ENCODE results near the gene LAMTOR5.
A peak's percentile ranks its signal among the peaks of the same experiment; 100 is the strongest.
"Not testable (repeated sequence)": the region's sequence is repeated elsewhere in the genome, so short reads cannot be mapped to it uniquely, and the experiment has no call there.

LAMTOR5 gene

DNA sequence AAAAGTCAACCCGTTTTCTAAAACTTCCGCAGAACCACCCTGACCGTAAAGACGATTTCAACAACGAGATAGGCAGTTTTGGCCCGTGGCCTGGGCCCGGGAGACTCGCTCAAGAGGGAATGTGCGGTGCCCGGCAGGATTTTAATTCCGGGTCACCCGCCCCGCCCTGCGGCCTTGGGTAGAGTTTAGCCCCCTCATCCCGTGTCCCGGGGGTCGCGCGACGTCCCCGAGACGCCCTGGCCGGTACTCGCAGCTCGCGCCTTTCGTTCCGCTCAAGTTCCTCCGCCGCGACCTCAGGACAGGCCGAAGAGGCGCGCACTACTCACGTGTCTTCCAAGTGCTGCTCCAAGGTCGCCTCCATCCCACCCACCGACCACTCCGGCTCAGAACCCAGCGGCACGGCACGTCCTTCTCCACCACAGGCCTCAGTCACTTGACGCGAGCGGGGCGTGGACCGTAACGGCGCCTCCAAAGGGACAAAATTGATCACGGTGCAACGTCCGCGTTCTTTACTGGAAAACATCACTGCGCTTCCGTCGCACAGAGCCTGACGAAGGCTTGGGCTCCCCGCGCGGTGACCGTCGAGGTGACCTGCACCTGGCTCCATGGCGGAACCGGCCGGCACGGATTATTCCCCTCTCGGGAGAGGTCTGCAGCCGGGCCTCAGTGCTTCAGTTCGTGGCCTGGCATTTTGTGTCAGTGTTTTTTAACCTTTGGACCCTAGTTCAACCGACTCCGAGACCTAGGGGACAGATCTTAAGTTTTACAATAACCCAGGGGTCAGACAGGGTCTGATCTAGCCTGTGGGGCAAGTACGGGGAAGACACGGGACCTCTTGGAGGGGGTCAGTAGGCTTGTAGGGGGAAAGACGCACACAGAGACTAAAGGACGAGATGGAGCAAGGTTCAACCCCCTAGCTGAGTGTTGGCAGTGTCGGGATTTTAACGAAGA lies at the start of gene LAMTOR5:
Gene LAMTOR5 (minus strand): TSS at position 435 of the 951 bp plus-strand sequence. CDS start 74 bp downstream, at position 361.
- DNase-seq: peak; percentile 86

DNA sequence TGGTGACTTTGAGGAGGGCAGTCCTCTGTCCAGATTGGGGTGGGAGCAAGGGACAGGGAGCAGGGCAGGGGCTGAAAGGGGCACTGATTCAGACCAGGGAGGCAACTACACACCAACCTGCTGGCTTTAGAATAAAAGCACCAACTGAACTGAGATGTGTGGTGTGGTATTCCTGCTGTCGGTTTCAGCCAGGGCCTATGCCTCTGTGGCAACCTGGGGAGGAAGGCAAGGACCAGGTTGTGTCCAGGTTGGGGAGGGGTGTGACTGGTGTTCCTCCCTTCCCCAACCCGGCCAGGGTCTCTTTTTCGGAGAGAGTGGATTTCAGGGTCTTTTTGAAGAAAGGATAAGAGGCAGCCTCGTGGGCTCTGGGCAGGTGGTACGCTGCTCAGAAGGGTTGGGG lies 49.7 kb upstream of the LAMTOR5 start:
- no peak for DNase-seq

DNA sequence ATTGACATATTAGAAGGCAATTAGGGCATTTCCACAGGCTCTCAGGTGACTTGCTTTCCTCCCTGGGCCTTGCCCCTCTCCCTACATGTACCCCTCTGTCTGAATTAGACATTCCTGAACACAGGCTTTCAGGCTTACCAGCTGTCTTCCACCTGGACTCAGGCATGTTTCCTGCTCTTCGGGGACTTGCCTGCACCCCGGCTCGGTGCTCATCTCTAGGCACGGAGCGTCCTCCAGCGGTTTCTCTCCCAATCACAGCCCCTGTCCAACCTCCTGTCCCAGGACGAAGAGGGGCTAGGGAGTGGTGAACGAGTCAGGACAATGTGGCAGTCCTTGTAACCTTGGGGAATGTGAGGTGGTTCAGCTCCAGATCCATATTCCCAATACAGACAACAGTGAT lies 47.7 kb upstream of the LAMTOR5 start:
- no peak for DNase-seq

DNA sequence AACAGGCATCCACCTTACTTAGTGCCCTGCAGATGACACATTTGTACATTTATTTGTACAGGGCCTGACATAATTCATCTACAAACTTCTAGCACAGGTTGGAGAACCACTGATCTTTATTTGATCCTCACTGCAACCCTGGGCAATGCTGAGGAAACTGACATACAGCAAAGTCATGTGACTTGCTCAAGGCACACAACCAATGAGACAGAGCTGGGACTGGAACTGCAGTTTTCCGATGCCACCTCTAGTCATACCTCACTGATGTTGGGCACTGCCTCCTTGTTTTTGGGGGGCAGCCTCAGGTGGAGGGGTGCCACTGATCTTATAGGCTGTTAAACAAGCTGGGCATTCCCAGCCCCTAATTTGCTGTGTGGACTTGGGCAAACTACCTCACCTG lies 46.8 kb upstream of the LAMTOR5 start:
- no peak for DNase-seq

DNA sequence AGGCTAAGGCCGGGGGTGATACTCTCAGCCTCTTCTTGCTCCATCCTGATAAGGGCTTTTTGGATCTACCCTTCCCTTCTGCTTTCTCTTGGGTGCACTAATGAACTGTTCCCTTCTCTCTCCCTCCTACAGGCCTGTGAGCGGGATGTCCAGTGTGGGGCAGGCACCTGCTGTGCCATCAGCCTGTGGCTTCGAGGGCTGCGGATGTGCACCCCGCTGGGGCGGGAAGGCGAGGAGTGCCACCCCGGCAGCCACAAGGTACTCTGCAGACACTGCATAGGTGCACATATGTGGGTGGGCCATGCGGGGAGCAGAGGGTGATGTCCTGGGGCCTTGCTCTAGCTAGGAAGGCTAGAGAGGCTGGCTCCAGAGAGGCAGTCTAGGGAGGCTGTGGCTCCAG lies 46.3 kb upstream of the LAMTOR5 start:
- DNase-seq: no peak

DNA sequence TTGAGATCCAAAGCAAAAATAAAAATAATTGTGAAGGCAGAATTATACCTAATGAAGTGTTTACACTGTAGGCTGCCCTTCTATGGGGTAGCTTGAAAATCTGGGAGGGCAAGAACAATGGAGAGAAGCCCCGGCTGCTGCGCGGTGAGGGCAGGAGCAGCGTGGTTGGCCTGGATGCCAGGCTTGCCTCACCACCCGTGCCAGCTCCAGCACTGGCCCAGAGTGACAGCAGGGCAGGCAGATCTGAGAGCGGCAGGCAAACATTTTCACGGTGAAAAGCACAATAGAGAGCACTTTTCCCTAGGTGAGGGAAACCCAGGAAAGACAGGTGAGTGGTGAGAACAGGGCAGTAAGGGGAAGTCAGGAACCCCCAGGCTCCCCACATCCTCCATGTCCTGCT lies 44.8 kb upstream of the LAMTOR5 start:
- DNase-seq: no peak

DNA sequence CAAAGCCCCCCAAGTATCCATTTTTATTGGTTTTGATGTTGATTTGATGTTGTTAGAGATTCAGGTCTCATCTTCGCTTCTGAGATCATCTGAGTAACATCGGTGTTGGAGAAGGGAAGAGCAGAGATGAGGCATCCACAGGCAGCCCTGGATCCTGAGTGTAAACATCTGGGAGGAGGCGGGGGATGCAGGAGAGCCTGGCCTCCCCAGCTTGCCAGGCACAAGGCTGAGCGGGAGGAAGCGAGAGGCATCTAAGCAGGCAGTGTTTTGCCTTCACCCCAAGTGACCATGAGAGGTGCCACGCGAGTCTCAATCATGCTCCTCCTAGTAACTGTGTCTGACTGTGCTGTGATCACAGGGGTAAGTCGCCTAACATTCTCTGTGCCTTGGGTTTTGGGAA lies 43.4 kb upstream of the LAMTOR5 start, which contains the start of gene PROK1:
Gene PROK1 (plus strand): TSS at position 221 of the 400 bp plus-strand sequence. CDS start 68 bp downstream, at position 289.
- DNase-seq: no peak

DNA sequence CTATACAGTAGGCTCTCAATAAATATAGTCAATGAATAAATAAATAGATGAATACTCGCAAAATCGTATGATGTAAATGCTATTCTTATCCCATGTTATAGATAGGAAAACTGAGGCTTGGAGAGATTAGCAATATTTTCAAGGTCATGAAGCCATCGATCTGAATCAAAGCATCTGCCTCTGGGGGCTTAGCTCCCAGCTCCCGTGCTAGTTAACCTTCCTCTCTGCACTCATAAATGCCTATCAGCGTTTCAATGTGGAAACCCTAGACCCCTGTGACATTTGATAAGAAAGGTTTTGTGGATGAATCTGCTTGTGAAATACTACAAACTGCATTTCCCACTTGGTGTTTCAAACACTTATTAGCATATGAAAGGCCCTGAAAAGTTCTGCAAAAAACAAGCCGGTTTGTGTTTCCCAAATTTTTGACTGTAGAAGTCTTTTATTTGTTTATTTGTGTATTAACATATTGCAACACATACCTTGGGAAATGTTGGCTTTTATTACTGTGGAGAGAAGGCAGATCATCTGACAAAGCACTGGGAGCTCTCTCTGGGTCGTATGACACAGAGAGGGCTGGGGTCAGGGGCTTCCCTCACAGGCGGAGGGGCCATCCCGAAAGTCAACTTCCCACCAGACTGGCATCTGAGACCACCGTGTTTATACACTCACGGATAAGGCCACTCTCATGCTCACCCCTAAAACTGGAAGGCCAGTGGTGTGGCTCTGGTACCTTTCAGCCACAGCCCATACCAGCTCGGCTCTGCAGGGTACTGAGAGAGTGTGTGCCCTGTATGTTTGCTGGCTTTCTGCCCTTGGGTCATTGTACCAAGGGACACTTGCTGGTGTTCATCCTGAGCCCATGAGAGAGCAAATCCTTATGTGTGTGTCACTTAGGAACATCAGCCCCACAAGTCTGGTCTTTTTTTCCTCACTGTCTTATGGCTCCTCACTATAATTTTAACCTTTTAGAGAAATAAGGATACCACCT lies 42.5 kb upstream of the LAMTOR5 start:
- no peak for DNase-seq

DNA sequence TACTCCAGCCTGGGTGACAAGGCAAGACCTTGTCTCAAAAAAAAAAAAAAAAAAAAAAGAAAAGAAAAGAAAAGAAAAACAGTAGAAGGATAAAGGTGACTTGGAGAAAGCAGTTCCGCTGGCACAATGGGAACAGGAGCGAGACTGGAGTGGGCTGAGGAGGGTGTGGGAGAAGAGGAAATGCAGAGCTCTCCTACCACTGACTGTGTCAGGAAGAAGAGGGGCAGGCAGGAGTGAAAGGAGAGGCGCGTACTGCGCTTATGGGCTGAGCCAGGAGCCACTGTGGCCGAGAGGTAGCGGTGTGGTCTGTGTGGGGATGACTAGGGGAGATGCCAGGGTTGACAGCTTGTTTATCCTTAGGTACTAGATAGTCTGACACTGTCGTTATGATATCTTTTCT lies 37.1 kb upstream of the LAMTOR5 start:
- DNase-seq: no peak

DNA sequence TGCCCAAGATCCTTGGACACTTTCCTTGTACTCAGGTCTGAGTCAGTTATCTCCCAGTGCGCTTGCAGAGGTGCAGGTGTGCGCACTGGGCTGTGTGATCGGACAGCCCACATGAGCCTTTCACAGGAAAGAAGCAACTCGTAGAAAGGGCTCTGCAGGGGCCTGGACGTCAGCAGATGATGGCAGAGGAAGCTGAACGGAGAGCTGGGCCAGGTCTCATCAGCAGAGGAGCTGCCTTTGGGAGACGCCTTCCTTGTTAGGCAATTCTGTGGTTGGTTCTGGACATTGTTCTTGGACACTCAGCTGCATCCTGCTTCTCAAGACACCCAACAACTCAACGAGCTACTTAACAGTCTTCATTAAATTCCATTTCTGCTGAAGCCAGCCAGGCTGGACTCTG lies 36.0 kb upstream of the LAMTOR5 start:
- DNase-seq: no peak

DNA sequence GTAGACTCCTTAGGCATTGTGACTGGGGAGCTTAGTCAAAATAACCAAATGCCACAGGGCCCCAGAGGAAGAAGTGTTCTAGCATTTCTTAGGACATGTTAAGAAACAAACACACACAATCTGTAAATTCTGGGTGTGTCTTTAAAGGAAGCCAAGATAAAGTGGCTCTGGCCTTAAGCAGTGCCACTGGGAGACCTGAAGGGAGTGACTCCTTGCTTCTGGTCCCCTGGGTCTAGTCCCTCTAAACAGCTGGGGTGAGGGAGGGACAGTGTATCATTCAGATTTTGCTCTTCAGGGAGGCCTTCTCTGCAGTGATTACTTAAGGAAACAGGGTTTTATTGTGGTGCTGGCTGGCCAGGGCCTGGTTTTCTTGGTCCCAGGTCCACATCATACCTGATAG lies 34.4 kb upstream of the LAMTOR5 start:
- DNase-seq: no peak

DNA sequence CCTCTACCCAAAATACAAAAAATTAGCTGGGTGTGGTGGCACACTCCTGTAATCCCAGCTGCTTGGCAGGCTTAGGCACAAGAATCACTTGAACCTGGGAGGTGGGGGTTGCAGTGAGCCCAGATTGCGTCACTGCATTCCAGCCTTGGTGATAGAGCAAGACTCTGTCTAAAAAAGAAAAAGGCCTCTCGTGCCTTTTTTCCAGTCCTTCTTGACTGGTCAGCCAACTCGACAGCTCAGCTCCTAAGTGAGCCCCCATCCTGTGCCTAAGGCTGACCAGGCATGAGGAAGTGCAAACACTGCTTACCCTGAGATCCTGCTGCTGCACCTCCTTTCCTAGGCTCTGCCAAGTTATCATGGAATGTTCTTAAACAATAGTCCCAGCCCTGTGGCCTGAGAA lies 33.4 kb upstream of the LAMTOR5 start:
- no peak for DNase-seq

DNA sequence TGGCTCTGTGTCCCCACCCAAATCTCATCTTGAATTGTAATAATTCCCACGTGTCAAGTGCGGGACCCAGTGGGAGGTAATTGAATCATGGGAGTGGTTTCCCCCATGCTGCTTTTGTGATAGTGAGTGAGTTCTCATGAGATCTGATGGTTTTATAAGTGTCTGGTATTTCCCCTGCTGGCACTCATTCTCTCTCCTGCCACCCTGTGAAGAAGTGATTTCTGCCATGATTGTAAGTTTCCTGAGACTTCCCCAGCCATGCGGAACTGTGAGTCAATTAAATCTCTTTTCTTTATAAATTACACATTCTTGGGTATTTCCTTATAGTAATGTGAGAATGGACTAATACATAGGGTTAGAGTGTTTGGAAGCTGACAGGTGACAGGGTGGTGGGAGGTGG lies 32.4 kb upstream of the LAMTOR5 start:
- DNase-seq: not testable (repeated sequence)

DNA sequence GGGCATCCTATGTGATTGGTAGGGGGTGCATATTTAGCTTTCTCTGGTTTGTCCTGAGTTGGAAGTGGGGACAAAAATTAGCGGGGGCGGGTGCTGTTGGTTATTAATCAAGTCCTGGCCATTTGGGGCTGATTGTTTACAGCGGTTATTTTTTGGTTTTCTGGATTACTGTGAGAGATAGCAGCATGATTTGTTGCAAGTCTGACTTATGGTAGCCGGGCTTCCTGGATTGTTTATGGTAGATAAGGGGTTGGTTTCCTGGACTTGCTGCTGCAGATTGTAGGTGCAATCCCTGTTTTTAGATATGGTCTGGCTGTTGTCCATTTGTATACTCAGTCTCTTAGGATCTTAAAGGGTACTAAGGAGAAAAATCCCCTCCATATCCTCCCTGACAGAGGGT lies 31.4 kb upstream of the LAMTOR5 start:
- DNase-seq: no peak

DNA sequence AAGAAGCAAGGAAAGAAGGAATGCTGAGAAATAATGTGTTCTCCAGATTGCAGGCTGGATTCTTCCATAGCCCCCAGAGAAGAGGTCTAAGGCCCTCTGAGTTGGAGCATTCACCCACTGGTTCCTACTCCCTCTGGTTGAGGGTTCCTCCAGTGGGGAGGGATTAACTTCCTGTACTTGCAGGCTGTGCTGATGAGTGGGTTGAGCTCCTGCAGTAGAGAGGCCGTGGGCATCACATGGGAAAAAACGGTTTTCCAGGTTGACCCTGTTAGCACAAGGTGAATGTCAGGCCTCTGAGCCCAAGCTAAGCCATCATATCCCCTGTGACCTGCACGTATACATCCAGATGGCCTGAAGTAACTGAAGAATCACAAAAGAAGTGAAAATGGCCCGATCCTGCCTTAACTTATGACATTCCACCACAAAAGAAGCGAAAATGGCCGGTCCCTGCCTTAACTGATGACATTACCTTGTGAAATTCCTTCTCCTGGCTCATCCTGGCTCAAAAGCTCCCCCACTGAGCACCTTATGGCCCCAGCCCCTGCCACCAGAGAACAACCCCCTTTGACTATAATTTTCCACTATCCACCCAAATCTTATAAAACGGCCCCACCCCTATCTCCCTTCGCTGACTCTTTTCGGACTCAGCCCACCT lies 30.3 kb upstream of the LAMTOR5 start:
- DNase-seq: not testable (repeated sequence)

DNA sequence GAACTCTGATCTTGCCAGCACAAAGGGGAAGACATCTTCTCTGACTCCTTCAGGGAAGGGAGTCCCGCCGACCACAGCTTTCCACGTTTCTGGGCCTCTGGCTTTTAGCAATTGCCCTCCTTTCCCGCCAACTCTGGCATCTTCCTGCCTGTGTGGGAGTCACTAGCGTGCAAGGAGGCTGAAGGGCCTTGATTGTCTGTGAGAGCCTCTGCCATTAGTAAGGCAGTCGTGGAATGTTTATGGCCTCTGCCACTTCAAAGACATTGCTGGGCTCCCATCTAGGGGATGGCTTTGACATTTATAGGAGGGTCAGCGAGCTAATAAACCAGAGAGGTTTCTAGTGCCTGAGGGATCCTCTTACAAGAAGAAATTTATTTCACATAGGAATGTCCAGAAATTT lies 29.1 kb upstream of the LAMTOR5 start:
- DNase-seq: no peak

DNA sequence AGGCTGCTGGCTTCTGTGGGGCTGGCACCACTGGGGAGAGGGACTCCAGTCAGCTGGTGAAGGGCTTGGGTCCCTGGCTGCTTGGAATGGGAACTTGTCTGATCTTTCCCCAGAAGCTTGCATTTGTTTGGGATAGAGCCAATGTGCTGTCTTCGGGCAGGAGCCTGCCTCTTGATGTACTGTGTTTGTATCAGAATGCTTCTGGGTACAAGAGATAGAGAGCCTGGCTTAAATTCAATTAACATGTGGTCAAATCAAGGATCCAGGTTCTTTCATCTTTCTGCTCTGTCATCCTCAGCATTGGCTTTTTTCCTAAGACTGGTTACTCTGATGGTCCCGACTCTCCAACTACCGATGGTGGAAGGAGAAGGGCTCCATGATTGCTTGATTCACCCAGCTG lies 27.5 kb upstream of the LAMTOR5 start:
- DNase-seq: no peak

DNA sequence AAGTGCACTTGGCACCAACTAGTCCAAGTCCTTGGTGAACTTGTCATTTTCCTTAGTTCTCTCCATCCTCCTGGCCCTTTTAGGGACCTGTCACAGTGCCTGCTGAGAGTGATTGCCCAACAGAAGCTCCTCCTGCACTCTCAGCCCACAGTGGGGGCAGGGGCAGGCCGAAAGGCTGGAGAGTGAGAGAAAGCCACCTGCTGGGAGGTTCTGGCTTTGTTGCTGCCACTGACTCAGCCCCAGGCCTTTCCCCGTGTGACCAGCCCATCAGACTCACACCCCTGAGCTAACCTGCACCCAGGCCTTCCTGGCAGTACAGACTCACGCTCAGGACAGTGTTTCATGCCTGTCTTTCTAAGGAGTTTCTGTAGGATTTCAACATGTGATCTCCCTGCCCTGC lies 26.3 kb upstream of the LAMTOR5 start:
- no peak for DNase-seq

DNA sequence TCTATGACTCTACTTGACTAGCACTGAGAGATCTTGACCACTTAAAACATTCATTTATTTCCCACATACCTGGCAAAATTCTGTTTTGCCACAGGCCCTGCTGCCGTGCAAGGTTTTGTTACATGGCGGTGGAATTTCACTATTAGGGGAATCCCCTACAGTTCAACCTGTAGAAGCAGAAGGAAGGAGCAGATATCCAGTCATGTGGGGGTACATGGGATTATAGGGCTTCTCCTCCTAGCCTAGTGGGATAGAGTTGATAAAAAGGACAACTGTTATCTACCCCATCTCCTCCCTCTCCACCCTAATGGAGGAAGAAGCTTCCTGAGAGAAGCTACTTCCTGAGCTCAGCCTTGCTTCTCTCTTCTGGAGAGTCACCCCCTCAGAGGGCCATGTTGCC lies 25.7 kb upstream of the LAMTOR5 start:
- DNase-seq: no peak

DNA sequence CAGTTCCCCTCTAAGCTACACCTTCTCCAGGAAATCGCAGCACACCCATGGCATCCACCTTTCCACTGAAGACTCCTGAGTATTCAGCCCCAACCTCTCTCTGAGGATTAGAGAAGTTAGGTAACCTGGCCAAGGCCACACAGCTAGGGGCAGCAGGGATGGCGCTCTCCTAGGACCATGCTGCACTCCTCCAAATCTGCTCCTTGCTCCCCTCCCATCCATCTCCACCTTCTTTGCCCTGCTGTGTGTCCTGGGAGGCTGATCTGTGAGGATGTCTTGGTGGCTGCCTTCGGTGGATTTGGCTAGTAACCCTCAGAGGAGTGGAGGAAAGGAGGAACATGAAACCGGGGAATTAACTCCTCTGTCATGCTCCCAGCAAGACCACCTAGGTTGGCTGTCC lies 23.4 kb upstream of the LAMTOR5 start:
- no peak for DNase-seq

DNA sequence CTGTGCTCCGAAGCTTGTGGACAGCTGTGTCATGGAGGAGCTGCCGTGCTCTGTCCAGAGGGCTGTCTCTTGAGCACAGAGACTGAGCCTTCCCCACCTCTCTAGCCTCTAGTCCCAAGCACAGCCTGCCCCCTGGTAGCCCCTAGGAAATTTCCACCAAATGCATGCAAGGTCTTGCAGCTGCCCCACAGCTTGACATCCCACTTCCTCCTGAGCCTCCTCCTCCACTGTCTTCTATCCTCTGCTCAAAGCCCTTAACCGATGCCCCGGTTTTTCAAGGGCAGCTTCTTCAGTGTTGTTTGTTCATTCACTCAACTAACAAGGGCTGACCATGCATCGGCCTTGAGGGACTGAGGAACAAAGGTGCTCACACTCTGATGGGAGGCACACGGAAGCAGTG lies 22.9 kb upstream of the LAMTOR5 start:
- no peak for DNase-seq

DNA sequence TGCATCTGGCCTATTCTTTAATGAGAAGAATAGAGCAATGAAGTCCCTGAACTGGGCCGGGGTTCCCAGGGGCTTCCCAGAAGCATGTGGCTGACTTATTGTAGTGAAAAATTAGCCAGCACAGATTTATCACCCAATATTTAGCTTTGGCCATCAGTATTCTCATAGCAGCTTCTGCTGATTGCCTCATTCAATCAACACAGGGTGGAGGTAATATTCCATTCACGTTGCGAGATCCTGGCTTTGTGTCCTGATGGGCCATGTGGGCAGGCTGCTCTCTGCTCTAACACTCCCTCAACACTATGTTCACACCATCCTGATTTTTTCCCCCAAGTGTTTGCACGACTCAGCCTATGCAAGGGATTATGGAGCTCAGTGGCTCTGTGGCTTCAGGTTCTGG lies 21.5 kb upstream of the LAMTOR5 start:
- DNase-seq: no peak

DNA sequence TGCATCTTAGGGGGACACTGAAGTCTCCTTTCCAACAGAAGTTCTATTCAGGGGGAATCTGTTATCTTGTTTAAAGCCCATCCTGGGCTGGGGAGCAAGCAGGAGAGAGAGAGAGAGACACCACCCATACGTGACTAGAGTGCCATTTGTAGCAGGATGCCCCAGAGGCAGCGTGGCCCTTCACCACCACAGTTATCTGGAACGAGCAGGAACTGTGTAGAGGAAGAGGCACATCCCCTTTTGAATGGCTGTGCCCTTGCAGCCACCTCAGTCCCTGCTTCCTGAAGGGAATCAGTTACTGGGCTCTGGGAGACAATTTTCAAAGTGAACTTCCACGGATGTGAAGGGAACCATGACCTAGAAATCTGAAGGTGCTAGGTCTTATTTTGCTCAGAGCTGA lies 19.4 kb upstream of the LAMTOR5 start:
- DNase-seq: no peak
